ENCODE measurements around the gene THSD7A.

DNA sequence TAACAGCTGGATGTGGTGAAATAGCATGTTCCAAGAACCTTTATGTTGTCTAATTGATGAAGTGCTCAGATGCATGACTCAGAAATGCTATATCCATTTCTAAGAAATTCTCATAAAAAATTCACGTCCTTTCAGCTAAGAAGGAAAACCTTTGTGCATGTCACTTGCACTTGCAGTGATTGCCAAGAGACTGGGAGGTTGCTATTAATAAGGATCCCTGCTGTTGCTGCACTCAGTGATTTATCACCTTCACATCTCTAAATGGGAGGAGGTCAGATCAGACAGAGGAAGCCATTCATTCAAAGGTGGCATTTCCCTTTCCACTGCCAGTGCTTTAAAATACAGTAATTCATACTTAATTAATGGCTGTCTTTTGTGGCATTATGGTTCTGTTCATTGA is 89.5 kb downstream of the THSD7A start:
- TF ChIP-seq, protein P1, sequence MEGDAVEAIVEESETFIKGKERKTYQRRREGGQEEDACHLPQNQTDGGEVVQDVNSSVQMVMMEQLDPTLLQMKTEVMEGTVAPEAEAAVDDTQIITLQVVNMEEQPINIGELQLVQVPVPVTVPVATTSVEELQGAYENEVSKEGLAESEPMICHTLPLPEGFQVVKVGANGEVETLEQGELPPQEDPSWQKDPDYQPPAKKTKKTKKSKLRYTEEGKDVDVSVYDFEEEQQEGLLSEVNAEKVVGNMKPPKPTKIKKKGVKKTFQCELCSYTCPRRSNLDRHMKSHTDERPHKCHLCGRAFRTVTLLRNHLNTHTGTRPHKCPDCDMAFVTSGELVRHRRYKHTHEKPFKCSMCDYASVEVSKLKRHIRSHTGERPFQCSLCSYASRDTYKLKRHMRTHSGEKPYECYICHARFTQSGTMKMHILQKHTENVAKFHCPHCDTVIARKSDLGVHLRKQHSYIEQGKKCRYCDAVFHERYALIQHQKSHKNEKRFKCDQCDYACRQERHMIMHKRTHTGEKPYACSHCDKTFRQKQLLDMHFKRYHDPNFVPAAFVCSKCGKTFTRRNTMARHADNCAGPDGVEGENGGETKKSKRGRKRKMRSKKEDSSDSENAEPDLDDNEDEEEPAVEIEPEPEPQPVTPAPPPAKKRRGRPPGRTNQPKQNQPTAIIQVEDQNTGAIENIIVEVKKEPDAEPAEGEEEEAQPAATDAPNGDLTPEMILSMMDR (IDR thresholded peaks at IDR 0.05) = no peak
- TF ChIP-seq EP300 (IDR thresholded peaks at IDR 0.05) = no peak
- TF ChIP-seq POLR2A (IDR thresholded peaks at IDR 0.05) = no peak

Measured in tibial nerve (tissue), 4 donors.